Measurements from ENCODE around the gene ALCAM. TPM values are rescaled to one million over a fixed set of nuclear protein-coding genes. Genes with fewer than 3 reads are reported as not detected.
A peak's percentile ranks its signal among the peaks of the same experiment; 100 is the strongest.

Gene ALCAM
- total RNA-seq, 1 experiment from 2014 or later = 36.8 TPM

- peak; percentile 62 for DNase-seq (ENCODE audit: low spot score)
- no peaks in the 10 kb centered on the region for H3K9me3 ChIP-seq (ENCODE audit: low read depth, low read length, poor library complexity, severe bottlenecking)
- TF ChIP-seq EZH2 (IDR thresholded peaks at IDR 0.05; ENCODE audit: borderline replicate concordance, low read depth, low read length, poor library complexity, severe bottlenecking) = no peak
- TF ChIP-seq CTCF (conservative IDR thresholded peaks at IDR 0.05; ENCODE audit: low read depth, low read length) = no peak
- intact Hi-C loops (cut with micrococcal nuclease; ENCODE audit: unreplicated experiment) = loop anchor here (5.0 to 10.0 kb wide), 6 partner anchors 381 to 1749 kb away; no protein-coding TSS in a partner anchor
- H3K4me3 ChIP-seq (ENCODE audit: low read depth, low read length, poor library complexity, severe bottlenecking) = peak overlapping the region; percentile 76
- peaks cover 14% of the 10 kb centered on the region for H3K4me1 ChIP-seq (ENCODE audit: insufficient read depth, low read length, poor library complexity, severe bottlenecking)
- no peaks in the 10 kb centered on the region for H3K27me3 ChIP-seq (replicated peaks; ENCODE audit: insufficient read depth, low read depth, low read length, poor library complexity)
- ChIA-PET POLR2A (ENCODE audit: low non-redundant PET) (no interaction called here), CTCF (interaction anchor here (0.6 to 0.7 kb wide), 2 partner anchors 134 to 272 kb away, joined by 4 to 5 read pairs; no protein-coding TSS in a partner anchor)
- BruUV-seq (replicated peaks) = TSS peak; percentile 78
- peak overlapping the region; percentile 37 for H3K27ac ChIP-seq (ENCODE audit: low read depth, low read length, poor library complexity, severe bottlenecking)
- no peaks in the 10 kb centered on the region for H3K36me3 ChIP-seq (ENCODE audit: insufficient read depth, low read length, poor library complexity, severe bottlenecking)
These were observed 1.1 kb upstream of the ALCAM start for GRCh38 chr3:105365391-105366325.

- peak; percentile 29 for DNase-seq (ENCODE audit: low spot score)
- BruUV-seq (replicated peaks) = no TSS peak
- ChIA-PET POLR2A (ENCODE audit: low non-redundant PET) (interaction anchor here (0.7 kb wide), 1 partner anchor 723 kb away, joined by 3 read pairs; no protein-coding TSS in a partner anchor), CTCF (interaction anchor here (0.5 to 1.0 kb wide), 3 partner anchors 11 to 763 kb away, joined by 3 to 4 read pairs (median 3); no protein-coding TSS in a partner anchor)
- Histone ChIP-seq H3K27ac (ENCODE audit: low read depth, low read length, poor library complexity, severe bottlenecking) (peak overlapping the region; percentile 39), H3K9me3 (ENCODE audit: low read depth, low read length, poor library complexity, severe bottlenecking) (no peaks in the 10 kb centered on the region), H3K4me1 (ENCODE audit: insufficient read depth, low read length, poor library complexity, severe bottlenecking) (peaks cover 17% of the 10 kb centered on the region), H3K36me3 (ENCODE audit: insufficient read depth, low read length, poor library complexity, severe bottlenecking) (no peaks in the 10 kb centered on the region), H3K4me3 (ENCODE audit: low read depth, low read length, poor library complexity, severe bottlenecking) (peak overlapping the region; percentile 76), H3K27me3 (replicated peaks; ENCODE audit: insufficient read depth, low read depth, low read length, poor library complexity) (no peaks in the 10 kb centered on the region)
- no peak for TF ChIP-seq EZH2 (IDR thresholded peaks at IDR 0.05; ENCODE audit: borderline replicate concordance, low read depth, low read length, poor library complexity, severe bottlenecking)
- TF ChIP-seq CTCF (conservative IDR thresholded peaks at IDR 0.05; ENCODE audit: low read depth, low read length) = no peak
- intact Hi-C loops (cut with micrococcal nuclease; ENCODE audit: unreplicated experiment) = loop anchor here (5.0 to 10.0 kb wide), 6 partner anchors 382 to 1748 kb away; no protein-coding TSS in a partner anchor
These were observed 325 bp downstream of the ALCAM start for GRCh38 chr3:105367063-105367405.

- Histone ChIP-seq H3K4me1 (ENCODE audit: insufficient read depth, low read length, poor library complexity, severe bottlenecking) (peaks cover 17% of the 10 kb centered on the region), H3K36me3 (ENCODE audit: insufficient read depth, low read length, poor library complexity, severe bottlenecking) (no peaks in the 10 kb centered on the region), H3K4me3 (ENCODE audit: low read depth, low read length, poor library complexity, severe bottlenecking) (peak overlapping the region; percentile 76), H3K9me3 (ENCODE audit: low read depth, low read length, poor library complexity, severe bottlenecking) (no peaks in the 10 kb centered on the region), H3K27me3 (replicated peaks; ENCODE audit: insufficient read depth, low read depth, low read length, poor library complexity) (no peaks in the 10 kb centered on the region), H3K27ac (ENCODE audit: low read depth, low read length, poor library complexity, severe bottlenecking) (peak overlapping the region; percentile 66)
- CTCF ChIA-PET = interaction anchor here (0.6 kb wide), 2 partner anchors 541 to 1096 kb away, joined by 3 to 10 read pairs; no protein-coding TSS in a partner anchor
- TF ChIP-seq CTCF (conservative IDR thresholded peaks at IDR 0.05; ENCODE audit: low read depth, low read length) = no peak
- no peak for TF ChIP-seq EZH2 (IDR thresholded peaks at IDR 0.05; ENCODE audit: borderline replicate concordance, low read depth, low read length, poor library complexity, severe bottlenecking)
- POLR2A ChIA-PET (ENCODE audit: low non-redundant PET) = no interaction called here
- BruUV-seq (replicated peaks) = no TSS peak
- peak; percentile 64 for DNase-seq (ENCODE audit: low spot score)
- intact Hi-C loops (cut with micrococcal nuclease; ENCODE audit: unreplicated experiment) = loop anchor here (2.0 to 10.0 kb wide), 8 partner anchors 383 to 1747 kb away; no protein-coding TSS in a partner anchor
These were observed 901 bp downstream of the ALCAM start for GRCh38 chr3:105367406-105368213.
